ENCODE data around the gene OR6J1. TPM values are rescaled to one million over a fixed set of nuclear protein-coding genes. Genes with fewer than 3 reads are reported as not detected.

Gene OR6J1
- total and polyA plus RNA-seq, 2 of the 13 experiments (the other 11 are each of a cell fraction or from before 2014, with no cell fraction given), result not detected

GRCh38 chr14:22598099-22598895 is 45.9 kb downstream of the OR6J1 start, which contains the start of gene ABHD4 (continued):
- no peak for TF ChIP-seq ZNF512 (CRISPR knock-in tag; IDR thresholded peaks at IDR 0.05)
- TF ChIP-seq MAFF (IDR thresholded peaks at IDR 0.05; ENCODE audit: low read depth, low read length), result no peak
- TF ChIP-seq ZNF414 (CRISPR knock-in tag; IDR thresholded peaks at IDR 0.05), result peak; percentile 89
- no peak for TF ChIP-seq TCF7 (IDR thresholded peaks at IDR 0.05; ENCODE audit: low read depth)
- TF ChIP-seq SMAD1 (CRISPR knock-in tag; IDR thresholded peaks at IDR 0.05; ENCODE audit: borderline replicate concordance, low read depth), result peak; percentile 96
- TF ChIP-seq ZFP41 (CRISPR knock-in tag; IDR thresholded peaks at IDR 0.05; ENCODE audit: borderline replicate concordance), result no peak
- peak; percentile 44; the same call in 1 of the 2 replicates for TF ChIP-seq ESRRA (CRISPR knock-in tag; IDR thresholded peaks at IDR 0.05; ENCODE audit: low read depth)
- TF ChIP-seq ZNF550 (CRISPR knock-in tag; IDR thresholded peaks at IDR 0.05; ENCODE audit: borderline replicate concordance), result 0 out of 2 replicates have a peak, but pooled peaks have one; percentile 62
- TF ChIP-seq NFE2L2 (IDR thresholded peaks at IDR 0.05; ENCODE audit: low read length), result no peak
- no peak for TF ChIP-seq ZNF17 (CRISPR knock-in tag; IDR thresholded peaks at IDR 0.05)
- no peak for TF ChIP-seq ZNF530 (CRISPR knock-in tag; IDR thresholded peaks at IDR 0.05; ENCODE audit: low read depth)
- peak; percentile 7; the same call in 1 of the 2 replicates for TF ChIP-seq BORCS8-MEF2B (CRISPR knock-in tag; IDR thresholded peaks at IDR 0.05)
- no peak for TF ChIP-seq TBX3 (IDR thresholded peaks at IDR 0.05; ENCODE audit: borderline replicate concordance)
- TF ChIP-seq MAFK (conservative IDR thresholded peaks at IDR 0.05 in 1 of 2, IDR thresholded peaks at IDR 0.05 in 1 of 2; ENCODE audit: low read length in 2 of 2), result no peak
- TF ChIP-seq ZNF446 (CRISPR knock-in tag; IDR thresholded peaks at IDR 0.05), result no peak
- TF ChIP-seq NFATC3 (CRISPR knock-in tag; IDR thresholded peaks at IDR 0.05), result peak; percentile 97; the same call in 1 of the 2 replicates
- TF ChIP-seq ZNF605 (CRISPR knock-in tag; IDR thresholded peaks at IDR 0.05), result peak; percentile 90; the same call in 1 of the 2 replicates
- TF ChIP-seq SIX4 (CRISPR knock-in tag; IDR thresholded peaks at IDR 0.05), result 0 out of 2 replicates have a peak, but pooled peaks have one; percentile 29
- TF ChIP-seq E2F2 (CRISPR knock-in tag; IDR thresholded peaks at IDR 0.05; ENCODE audit: borderline replicate concordance), result 0 out of 2 replicates have a peak, but pooled peaks have one; percentile 13
- no peak for TF ChIP-seq GPN1 (CRISPR knock-in tag; IDR thresholded peaks at IDR 0.05; ENCODE audit: borderline replicate concordance)
